HG02571 (cell line): Measurements from ENCODE around the gene C3orf49.

ENCODE experiments used
- ATAC-seq: cut with Tn5 transposase; IDR thresholded peaks from one replicate; pipeline ENCODE4 v1.9.1; 2021; ENCODE audit warnings: mild to moderate bottlenecking, moderate library complexity; ENCODE audit not compliant: unreplicated experiment

The C3orf49 gene, protein sequence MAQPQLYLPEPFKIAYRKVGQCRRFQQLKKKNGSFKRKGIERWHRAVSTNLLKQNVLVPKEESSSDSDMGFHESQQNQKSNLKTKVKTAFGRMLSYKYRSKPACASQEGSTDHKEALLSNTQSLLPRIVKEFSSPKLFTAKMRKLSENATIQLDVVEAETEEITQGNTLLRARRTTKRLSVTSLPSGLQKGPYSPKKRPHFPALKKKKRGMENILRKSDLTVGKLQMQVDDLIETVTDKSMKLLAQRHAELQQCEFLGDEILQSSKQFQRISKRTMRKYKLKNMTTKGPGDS

DNA sequence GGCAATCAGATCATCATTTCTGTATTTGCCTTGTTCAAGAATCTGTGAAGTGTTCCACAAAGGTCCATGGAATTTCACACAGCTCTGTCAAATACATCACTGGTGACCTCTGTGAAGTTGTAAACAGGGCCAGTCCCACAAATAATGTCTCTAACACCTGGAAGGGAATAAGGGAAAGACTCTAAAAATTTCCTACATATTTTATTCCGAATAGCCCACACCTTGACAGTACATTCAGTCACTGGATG lies at the start of gene C3orf49:
TSS of gene C3orf49 (plus strand) at position 149 of the 248 bp plus-strand sequence. CDS start 173 bp downstream, outside the sequence.
- no peak for ATAC-seq

DNA sequence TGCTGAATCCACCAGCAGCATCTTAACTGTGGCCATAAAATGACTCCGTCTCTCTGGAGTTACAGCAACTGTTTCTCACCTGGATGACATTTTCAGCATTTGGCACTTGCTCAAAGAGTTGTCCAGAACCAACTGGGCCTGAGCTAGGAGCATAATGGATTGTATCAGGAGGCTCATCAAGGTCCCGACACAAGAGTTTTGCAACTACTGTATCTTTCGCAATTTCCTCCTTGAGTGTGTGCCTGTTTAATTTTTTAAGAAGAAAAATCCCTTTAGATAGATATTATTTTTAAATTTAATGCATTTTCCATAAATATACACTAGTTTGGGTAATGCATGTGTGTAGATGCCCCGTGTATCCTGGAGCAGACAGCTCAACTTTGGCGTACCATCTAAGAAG lies 44.3 kb upstream of the C3orf49 start:
- no peak for ATAC-seq

DNA sequence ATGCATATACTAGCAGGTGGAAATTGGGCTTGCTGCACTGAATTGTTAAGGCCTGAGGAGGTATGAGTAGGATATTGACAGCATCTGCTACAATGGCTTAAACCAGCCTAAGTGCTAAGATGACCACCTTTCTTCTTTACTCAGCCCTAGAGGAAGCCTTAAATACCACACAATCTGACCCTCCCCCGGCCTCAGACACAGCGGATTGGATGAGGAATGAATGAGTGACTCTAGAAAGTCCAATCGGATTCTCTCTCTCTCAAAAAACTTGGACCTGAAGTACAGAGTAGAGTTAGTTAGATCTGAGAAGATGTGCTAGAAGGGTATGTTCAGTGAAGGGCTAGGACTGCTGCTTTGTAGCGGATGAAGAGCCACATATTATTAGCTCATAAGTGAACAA lies 39.9 kb upstream of the C3orf49 start:
- no peak for ATAC-seq

DNA sequence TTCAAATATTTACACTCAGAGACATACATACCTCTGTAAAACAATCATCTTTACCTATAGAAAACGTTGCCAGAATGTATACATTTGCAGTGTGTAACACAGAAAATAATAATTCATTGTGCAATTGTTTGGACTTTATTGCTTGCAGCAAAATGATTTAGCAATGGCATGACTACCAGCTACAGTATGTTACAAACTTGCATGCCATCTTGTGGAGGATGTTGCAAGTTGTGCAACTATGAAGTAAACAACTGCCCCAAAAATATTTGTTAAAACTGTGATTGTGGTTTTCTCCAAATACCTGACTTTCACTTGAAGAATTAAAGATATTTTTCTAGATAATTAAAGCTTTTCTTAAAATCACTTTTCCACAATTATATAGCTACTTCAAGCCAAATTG lies 27.1 kb upstream of the C3orf49 start:
- ATAC-seq, result no peak

DNA sequence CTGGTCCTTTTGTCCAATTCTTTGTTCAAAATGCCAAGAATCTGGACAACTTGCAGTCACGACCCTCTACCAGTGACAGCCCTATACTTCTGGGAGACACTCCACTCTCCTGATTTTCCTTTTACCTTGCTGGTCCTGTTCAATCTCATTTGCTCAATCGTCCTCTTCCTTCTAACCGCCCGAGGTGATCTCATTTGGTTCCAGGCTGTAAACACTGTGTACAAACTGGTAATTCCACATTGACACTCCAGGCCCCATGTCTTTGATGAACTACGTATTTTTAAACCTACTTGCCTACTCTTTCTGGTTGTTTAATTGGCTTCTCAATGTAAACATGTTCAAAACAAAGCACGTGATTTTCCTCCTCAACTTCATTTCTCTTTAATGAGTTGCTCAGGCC lies 23.7 kb upstream of the C3orf49 start:
- ATAC-seq, result no peak

DNA sequence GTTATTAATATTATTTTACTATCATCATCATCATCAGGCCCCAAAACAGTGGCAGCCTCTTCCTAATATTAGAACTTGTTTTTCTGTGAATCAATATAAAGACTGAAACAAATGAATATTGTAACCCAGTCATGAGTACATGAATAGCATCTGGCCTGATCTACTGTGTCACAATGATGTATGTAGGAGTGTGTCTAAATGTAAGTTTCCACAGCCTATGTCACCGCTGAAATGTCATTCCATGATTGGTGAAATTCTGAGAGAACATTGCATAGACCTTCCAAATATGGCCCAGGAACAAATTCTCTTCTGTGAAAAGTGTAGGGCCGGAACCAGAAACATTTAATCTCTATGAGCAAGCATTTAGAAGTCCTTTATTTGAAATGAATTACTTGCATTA lies 20.6 kb upstream of the C3orf49 start:
- ATAC-seq, result no peak

DNA sequence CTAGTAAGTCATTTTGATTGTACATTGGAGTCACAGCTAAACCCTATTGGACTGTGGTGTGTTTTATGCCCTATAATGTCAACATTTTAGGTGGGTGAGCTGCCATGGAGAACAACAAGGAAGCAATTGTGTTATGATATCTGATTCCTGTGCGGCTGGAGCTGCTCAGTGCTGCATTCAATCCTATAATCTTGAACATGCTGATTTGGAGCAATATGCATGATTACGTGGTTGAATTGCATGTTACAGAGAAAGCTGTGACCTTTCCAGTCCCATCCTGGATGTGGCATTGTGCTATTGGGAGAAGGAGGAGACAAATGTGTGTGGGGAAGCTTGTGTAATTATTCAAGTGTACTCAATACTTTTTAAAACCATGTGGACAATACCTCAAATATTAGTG lies 20.1 kb upstream of the C3orf49 start:
- ATAC-seq, result no peak

DNA sequence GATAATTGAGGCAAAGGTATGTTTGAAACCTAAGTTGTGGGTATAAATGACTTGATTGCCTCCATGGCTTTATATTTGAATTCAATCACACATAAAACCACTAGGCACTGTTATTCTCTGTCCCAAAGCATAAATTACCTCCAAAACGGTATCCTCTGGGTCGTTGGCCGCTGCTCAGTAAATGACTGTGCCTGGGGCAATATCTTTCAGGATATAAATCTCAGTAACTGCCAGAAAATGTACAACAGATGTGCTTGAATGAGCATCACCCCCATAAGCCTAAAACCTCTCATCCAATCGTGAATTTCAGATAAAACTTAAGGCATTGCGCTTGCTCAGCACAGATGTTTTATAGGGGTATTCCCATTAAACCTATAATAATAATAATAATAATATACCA lies 19.0 kb upstream of the C3orf49 start:
- ATAC-seq, result no peak

DNA sequence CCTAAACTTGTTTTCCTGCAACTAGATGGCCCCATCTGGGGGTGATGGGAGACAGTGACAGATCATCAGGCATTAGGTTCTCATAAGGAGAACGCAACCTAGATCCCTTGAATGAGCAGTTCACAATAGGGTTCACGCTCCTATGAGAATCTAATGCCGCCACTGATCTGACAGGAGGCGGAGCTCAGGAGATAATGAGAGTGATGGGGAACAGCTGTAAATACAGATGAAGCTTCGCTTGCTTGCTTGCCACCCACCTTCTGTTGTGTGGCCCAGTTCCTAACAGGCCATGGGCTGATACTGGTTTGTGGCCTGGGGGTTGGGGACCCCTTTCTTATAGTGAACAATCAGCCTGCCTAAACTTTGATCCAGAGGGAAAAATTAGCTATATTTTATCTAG lies 15.2 kb upstream of the C3orf49 start:
- no peak for ATAC-seq

DNA sequence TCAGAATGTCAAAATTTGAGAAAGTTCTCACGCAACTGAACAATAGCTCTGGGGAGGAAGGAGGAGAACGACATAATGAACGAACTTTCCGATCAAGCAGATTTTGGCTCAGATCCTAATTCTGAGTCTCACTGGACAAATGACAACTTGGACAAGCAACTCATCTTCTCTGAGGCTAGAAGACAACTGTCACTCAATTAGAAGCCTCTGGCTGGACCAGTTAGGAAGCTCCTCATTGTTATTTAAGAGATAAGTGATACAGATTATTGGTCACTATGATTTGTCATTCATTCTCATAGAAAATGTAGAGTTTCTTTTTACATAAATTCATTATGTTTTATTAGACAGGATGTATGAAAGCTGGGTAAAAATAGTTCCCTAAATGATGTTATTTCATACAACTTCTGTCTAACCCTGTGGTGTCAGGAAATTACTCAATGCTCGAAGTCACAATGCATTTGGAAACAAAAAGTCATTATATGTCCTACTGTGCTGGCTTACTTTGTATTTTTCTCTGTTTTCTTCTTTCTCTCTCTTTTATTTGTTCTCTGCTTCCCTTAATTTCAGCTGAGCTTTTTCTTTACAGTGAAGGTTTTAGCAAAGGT lies 11.0 kb upstream of the C3orf49 start:
- ATAC-seq, result no peak

DNA sequence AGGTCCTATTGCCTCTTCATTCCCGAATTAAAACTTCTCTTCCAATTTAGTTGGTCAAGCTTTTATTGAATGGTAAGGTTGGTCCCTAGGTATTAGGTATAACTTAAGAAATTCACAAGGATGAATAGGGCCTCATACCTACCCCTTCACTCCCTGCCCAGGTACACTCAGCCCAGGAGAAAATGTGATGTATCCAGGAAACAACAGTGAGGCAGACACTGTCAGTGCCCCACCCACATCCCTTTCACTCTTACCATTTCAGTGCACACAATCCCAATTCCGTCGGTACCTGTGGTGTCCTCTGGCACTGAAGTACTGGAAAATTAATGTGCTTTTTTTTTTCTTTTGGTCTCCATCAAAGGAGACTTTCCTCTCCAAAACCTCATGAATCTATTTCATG lies 10.5 kb upstream of the C3orf49 start:
- ATAC-seq, result no peak

DNA sequence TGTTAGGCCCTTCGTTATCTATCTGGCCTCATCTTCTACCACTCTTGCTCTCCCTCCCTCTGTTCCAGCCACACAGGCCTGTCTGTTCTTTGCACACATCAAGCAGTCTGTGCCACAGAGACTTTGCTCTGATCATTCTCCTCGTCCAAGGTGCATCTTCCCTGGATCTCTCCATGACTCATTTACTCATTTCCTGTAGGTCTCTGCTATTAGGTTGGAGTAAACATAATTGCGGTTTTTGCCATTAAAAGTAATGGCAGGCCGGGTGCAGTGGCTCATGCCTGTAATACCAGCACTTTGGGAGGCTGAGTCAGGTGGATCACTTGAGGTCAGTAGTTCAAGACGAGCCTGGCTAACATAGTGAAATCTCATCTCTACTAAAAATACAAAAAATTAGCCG lies 9.5 kb upstream of the C3orf49 start:
- no peak for ATAC-seq

DNA sequence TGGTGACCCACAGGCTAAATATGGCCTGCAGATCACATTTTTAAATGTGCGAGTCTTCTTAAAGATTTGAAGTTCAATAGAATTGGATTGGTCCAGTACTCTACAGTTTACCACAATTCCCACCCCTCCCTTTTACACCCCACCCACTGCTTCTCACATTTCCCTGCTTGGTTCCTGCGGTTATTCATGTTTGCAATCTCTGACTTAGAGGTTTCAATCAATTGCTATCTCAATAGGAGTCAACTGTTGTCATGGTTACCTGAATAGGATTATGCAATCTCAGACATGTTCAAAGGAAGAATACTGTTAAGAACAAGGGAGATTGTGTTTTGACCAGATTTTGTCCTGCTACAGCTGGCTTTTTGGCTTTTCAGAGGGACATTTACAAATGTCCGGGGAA lies 4.9 kb upstream of the C3orf49 start:
- ATAC-seq, result no peak

DNA sequence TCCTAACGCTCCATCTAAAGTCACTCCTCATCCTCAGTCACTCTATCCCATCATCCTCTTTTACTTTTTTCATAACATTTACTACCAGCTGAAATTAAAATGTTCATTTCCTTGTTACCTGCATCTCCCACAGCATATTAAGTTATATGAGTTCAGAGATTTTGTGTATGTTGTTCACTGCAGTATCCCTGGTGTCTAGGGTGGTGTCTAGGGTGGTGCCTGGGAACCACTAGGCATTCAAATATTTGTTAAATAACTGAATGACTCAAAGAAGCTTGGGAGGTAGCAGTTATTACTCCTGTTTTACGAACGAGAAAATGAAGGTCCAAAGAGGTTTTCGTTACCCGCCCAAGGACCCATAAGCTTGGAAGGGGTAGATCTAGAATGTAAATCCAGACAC lies 1.9 kb upstream of the C3orf49 start:
- no peak for ATAC-seq

DNA sequence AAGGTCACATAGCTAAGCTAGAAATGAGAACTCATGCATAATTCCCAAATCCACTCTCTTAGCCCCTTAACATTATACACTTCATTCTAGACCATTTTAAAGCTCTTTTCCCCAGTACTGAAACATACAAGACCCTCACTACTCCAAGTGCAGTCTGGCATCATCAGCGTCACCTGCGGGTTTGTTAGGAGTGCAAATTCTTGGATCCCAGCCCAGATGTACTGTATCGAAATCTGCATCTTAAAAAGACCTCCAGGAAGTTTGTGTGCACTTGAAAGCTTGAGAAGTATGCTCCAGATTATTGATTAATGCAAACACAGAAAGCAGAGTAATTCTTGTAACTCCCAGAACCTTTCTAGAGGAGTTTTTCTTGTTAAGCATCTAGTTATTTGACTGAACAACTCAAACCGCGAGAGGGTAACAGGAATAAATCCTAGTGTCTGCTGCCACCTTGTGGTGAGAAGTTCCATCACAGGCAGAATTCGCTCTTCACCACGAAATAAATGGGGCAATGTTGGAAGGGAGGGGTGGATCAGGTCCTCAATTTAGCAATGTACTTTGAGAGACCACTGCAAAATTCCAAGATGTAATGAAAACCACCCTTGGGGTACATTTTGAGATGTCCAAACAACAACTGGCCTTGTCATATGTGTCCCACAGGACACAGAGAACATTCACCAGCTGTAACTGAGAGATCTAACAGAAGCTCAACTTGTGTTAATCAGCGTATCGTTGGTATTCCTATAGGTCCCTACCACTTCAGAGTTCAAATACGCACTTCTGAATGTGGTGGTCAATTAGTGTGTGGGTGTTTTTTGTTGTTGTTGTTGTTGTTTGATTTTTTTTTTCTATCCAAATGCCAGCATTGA lies 583 bp upstream of the C3orf49 start:
- peak; percentile 66 for ATAC-seq

DNA sequence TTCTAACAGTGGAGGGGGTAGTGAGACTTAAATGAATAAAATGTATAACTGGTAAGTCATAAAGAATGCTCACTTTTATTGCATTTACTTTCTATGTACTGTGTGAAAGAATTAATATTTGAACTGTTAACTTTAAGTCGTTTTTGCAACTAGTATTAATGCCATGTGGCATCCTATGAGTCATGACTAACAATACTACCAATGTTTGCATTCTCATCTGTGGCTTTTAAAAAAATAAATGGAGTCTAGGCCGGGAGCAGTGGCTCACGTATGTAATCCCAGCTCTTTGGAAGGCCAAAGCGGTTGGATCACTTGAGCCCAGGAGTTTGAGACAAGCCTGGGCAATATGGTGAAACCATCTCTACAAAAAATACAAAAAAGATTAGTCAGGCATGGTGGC lies 5.2 kb downstream of the C3orf49 start:
- no peak for ATAC-seq

DNA sequence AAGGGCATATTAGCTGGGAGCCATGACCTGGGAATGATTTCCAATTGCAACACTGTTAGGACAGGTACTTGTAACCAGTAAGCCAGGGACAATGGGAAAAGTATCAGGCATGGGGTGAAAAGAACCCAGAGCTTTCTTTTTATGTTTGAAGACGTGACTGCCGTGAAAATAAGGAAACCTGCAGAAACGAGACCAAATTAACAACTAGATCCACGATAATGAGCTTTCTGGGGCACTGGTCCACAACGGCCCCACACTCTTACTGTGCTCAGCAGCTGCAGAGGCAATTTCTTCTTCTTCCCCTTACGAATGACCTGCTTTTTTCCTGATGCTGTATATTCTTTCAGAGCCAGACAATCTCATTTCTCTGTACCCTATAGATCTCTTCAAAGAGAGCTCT lies 11.4 kb downstream of the C3orf49 start:
- no peak for ATAC-seq

DNA sequence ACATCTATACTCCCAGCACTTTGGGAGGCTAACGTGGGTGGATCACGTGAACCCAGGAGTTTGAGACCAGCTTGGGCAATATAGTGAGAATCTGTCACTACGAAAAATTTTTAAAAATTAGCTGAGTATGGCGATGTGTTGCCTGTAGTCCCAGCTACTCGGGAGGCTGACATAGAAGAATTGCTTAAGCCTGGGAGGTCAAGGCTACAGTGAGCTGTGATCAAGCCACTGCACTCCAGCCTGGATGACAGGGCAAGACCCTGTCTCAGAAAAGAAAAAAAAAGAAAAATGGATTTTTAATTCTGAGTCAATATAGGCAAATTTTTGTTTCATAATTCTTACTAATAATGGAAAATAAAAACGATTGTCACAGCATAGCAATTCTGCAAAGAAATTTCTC lies 13.3 kb downstream of the C3orf49 start:
- no peak for ATAC-seq

DNA sequence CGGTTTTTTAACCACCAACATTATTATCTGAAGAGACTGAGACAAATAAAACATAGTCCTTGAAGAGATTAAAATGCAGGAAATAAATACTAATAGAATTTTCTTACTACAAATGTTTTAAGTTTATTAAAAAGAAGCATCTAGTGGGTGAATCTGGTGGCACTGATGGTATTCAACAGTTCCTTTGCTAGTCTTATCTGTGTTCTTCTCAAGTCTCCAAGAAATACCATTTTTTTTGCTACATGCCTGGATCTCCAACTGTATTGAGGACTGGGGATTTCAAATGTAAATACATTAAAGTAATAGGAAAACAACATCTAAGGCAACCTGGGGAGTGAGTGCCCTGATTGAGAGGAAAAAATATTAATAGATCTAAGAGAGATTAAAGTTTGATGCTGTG lies 22.6 kb downstream of the C3orf49 start:
- ATAC-seq, result no peak

DNA sequence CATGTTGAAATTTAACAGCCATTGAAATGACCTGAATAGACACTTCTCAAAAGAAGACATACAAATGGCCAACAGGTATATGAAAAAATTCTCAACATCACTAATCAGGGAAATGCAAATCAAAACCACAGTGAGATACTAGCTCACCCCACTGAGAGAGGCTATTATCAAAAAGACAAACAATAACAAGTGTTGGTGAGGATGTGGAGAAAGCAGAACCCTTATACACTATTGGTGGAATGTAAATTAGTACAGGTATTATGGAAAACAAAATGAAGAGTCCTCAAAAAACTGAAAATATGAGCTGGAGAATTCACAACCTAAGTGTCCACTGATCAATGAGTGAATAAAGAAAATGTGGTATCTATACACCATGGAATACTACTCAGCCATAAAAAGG lies 23.0 kb downstream of the C3orf49 start:
- no peak for ATAC-seq

DNA sequence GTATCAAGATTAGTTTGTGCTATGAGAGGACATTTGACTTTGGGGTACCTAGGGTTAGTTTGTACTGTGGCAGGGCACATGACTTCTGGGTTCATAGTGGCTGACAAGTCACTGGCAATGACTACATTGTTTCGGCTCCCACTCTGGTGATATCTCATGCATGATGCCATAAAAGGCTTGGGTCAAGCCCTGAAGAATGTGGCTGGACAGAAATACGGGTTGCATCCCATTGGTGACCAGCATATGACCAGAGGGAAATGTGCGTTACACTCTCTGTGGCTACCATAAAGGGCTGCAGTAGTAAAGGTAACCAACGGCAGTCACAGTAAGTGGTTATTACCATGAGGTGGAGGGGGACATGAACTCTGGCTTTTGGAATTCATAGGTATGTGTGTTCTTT lies 26.1 kb downstream of the C3orf49 start:
- ATAC-seq, result no peak

DNA sequence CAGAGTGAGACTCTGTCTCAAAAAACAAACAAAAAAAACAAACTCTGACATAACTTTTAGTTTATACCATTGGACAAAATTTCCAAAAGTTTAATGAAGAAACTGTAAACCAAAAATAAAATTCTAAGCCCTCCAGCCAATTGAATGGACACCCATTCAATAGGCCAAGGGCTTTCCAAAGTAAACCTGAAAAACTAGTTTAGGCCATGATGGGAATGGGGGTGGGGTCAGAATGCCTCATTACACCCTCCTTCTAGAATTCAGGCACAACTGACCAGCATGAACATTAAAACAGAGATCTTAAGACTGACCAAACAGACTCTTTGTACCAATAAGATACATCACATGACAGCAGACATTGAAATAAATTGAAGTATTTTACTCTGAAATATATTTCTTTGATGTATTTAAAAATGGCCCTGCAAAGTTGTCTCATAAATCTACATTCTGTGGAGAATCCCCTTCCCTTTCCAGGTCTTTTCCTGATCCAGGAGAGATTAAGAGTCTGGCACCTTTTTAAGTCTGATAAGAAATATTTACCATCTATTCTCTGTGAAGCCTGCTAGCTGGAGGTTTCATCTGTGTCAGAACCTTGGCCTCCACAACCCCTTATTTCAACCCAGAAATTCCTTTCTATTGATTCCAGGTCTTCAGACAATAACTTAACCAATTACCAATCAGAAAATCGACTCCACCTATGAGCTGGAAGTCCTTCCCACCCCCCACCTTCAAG lies 28.8 kb downstream of the C3orf49 start:
- ATAC-seq, result no peak
